GM21423 (cell line): ENCODE data around the gene TBL1XR1.
"Not testable (repeated sequence)": the region's sequence is repeated elsewhere in the genome, so short reads cannot be mapped to it uniquely, and the experiment has no call there.

Experiments used
- ATAC-seq: cut with Tn5 transposase; IDR thresholded peaks from one replicate; pipeline ENCODE4 v1.9.1; 2021; ENCODE audit warnings: mild to moderate bottlenecking, moderate library complexity; ENCODE audit not compliant: unreplicated experiment

Gene TBL1XR1

GRCh38 chr3:177035676-177036075 lies 161.6 kb downstream of the TBL1XR1 start:
- ATAC-seq, result no peak

DNA sequence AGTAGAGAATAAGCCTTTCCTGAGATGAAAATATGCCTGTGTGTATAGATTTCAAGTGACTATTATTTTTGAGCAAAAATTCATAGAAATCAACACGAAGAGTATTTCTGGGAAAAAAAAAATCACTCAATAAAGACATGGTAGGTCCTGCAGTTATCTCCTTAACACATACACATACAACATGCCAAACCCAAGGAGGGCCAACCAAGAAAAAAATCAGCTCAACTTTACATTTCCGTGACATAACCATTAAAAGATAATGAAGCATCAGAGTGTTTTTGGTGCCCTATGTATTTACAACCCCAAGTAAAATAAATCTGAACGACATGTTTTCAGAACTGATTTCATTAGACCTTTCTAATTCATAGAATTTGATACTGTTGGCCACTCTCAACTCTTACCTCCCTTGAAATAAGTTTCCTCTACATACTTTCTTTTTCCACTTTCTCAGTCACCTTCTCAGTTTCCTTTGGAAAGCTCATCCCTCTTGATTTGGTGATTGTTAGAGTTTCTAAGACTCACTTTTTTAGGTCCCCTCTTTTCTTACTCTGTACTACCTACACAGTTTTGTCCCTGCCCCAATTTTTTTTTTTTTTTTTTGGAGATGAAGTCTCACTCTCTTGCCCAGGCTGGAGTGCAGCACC lies 162.3 kb downstream of the TBL1XR1 start:
- ATAC-seq, result no peak

GRCh38 chr3:177026505-177027277 lies 170.6 kb downstream of the TBL1XR1 start:
- ATAC-seq, result no peak

- ATAC-seq, result no peak
Observed at GRCh38 chr3:177015881-177016280, 181.4 kb downstream of the TBL1XR1 start.

- ATAC-seq, result no peak
Observed at GRCh38 chr3:177013681-177014280, 183.5 kb downstream of the TBL1XR1 start.

- ATAC-seq, result no peak
Observed at GRCh38 chr3:177005718-177006405, 191.4 kb downstream of the TBL1XR1 start.

DNA sequence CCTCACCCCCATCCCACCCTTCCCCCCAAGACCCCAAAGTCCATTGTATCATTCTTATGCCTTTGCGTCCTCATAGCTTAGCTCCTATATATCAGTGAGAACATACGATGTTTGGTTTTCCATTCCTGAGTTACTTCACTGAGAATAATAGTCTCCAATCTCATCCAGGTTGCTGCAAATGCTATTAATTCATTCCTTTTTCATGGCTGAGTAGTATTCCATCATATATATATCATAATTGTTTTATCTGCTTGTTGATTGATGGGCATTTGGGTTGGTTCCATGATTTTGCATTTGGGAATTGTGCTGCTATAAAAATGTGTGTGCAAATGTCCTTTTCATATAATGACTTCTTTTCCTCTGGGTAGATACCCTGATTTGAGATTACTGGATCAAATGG lies 197.1 kb downstream of the TBL1XR1 start:
- ATAC-seq, result not testable (repeated sequence)

DNA sequence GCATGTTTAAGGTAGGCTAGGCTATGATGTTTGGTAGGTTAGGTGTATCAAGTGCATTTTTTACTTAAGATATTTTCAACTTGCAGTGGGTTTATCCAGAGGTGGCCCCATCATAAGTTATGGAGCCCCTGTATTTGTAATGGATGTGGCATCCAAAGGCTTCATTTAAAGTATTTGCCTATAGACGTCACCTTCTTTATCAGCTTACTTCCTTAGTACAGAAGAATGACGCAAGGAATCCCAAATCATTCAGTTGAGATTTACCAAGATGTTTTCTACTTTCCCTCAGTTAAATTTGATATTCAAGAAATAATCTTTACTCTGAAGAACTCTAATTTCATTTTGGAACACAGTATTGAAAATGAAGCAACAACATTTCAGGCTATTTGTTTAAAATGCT lies 201.3 kb downstream of the TBL1XR1 start:
- no peak for ATAC-seq

DNA sequence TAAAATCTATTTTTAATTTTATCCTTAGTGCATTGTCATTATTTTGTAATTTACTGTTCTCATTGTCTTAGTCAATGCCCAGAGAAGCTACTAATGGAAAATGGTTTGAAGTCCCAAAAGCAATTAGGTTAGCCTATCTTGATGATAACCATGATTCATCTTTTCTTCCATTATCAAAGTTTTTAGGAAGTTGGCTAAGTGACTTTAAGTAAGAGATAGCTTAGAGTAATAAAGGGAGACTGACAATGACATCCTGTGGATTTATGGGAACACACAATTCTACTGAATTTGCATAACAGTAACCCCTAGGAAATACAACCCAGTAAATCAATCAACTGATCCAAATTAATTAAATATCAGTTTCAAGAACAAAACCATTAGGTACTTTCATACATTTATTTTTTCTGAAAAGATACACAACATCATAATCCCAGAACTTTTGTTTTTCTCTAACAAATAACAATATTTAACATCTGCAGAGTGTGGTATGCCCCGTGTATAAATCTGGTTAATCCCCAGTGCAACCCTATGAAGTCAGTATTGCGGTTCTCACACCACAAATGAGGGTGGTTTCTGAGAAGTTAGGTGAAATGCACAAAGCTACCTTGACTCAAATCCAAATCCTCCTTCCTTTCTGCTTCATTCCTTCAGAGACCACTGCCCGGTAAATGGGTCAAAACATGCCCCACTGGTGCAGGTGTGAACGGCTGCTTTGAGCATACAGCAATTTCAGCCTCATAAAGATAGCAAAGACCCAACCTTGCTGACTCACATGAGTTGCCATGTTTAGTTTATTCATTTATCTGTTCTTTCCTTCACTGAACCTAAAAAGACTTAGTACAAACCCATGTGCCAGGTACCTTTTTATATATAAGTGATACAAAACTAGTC lies 202.1 kb downstream of the TBL1XR1 start:
- no peak for ATAC-seq

- no peak for ATAC-seq
Observed at GRCh38 chr3:176994393-176994792, 202.9 kb downstream of the TBL1XR1 start.

- ATAC-seq, result no peak
Observed at GRCh38 chr3:176992978-176993377, 204.3 kb downstream of the TBL1XR1 start.

DNA sequence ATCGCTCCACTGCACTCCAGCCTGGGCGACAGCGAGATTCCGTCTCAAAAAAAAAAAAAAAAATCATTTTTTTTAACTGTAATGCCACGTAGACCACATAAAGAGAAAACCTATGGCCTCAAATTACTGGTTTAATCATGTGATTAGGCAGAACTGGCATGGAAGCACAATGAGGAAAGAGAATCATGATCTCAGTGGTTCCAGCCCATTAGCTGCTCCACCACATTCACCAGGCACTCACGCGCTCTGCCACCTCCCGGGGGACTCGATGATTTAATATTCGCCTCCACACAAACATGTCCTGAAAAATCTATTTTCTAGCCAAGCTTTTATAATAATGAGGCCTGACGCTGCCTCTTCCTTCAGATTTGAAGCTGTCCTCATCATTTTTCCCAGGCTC lies 204.7 kb downstream of the TBL1XR1 start:
- ATAC-seq, result no peak

DNA sequence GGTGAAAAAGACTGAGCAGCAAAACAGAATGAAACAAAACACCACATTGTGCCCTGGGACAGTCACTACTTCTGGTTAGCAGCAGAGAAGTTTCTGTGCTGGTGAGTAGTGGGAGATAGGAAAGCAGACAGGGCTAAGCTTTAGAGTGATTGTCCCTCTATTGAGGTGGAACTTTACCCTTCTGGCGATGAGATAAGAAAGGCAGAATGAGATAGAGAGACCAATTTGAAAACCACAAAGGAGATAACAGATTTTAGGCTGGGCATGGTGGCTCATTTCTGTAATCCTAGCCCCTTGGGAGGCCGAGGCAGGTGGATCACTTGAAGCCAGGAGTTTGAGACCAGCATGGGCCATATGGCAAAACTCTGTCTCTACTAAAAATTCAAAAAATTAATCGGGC lies 208.5 kb downstream of the TBL1XR1 start:
- no peak for ATAC-seq

- no peak for ATAC-seq
Observed at GRCh38 chr3:176987901-176988650, 209.2 kb downstream of the TBL1XR1 start.

GRCh38 chr3:176978441-176978840 lies 218.8 kb downstream of the TBL1XR1 start:
- ATAC-seq, result no peak

- no peak for ATAC-seq
Observed at GRCh38 chr3:176977331-176977730, 220.0 kb downstream of the TBL1XR1 start.

DNA sequence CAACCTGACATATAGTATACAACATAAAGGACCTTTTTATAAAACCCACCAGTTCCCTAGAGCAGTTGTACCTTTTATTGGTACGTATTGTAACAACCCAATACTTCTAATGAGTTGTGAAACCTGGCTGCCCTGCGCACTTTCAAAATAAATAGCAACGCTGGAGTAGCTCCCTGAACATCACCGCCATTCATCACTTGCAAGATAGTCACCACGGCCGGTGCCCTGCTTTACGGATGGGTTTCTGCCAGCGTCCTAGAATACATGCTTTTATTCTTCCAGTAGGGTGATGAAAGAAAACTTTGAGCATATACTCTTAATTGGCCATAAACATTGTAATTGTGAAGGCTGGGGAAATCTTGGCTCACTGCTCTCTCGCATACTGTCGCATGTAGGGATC lies 220.7 kb downstream of the TBL1XR1 start:
- ATAC-seq, result no peak

- no peak for ATAC-seq
Observed at GRCh38 chr3:176974279-176974678, 223.0 kb downstream of the TBL1XR1 start.

GRCh38 chr3:176971613-176972174 lies 225.6 kb downstream of the TBL1XR1 start:
- no peak for ATAC-seq

DNA sequence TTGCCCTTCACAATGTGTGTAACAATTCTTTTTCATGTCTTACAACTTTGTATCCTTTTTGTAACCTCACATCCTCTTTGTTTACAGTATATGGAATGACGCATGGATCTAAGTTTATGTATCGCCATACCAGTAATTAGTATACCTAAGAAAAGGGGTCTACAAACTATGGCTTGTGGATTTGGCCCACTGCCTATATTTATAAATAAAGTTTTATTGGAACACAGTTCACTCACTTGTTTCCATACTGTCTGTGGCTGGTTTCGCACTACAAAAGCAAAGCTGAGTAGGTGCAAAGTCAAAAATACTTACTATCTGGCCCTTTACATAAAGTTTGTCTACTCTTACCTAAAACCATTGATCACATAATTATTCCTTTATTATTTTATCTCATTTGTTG lies 226.5 kb downstream of the TBL1XR1 start:
- no peak for ATAC-seq
